HK-2 (cell line): Measurements from ENCODE around the gene CACNA1B.

Source experiments
- DNase-seq: peaks from one replicate; pipeline ENCODE4 v3.0.0-alpha.2; 2018; ENCODE audit not compliant: unreplicated experiment

CACNA1B gene

DNA sequence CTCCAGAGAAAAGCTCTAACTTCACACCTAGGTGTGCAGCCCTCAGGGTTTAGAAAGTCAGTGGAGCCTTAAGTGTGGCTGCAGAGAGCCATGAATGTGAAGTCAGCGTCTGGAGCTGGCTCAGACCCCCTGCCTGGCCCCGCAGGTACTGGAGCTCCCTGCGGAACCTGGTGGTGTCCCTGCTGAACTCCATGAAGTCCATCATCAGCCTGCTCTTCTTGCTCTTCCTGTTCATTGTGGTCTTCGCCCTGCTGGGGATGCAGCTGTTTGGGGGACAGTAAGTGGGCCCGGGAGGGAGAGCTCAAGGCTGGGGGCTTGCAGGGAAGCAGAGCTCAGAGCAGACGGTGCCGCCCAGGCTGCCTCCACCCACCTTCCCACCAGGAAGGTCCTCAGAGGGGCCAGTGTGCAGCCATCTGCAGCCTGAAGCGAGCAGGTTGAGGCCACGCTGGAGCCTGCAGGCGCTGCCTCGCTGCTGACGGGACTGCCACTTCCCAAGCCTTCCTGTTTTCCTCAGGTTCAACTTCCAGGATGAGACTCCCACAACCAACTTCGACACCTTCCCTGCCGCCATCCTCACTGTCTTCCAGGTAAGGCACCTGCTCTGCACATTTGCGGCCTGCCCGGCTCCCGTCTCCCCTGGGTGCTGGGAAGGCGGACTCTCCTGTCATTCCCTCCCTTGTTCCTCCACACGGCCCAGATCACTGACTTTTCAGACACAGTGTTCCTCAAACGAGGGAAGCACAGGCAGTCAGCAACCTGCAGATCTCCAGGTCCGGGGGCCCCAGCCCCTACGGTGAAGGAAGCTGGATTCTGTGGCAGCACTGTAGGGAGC, 108.9 kb downstream of the CACNA1B start:
- no peak for DNase-seq

DNA sequence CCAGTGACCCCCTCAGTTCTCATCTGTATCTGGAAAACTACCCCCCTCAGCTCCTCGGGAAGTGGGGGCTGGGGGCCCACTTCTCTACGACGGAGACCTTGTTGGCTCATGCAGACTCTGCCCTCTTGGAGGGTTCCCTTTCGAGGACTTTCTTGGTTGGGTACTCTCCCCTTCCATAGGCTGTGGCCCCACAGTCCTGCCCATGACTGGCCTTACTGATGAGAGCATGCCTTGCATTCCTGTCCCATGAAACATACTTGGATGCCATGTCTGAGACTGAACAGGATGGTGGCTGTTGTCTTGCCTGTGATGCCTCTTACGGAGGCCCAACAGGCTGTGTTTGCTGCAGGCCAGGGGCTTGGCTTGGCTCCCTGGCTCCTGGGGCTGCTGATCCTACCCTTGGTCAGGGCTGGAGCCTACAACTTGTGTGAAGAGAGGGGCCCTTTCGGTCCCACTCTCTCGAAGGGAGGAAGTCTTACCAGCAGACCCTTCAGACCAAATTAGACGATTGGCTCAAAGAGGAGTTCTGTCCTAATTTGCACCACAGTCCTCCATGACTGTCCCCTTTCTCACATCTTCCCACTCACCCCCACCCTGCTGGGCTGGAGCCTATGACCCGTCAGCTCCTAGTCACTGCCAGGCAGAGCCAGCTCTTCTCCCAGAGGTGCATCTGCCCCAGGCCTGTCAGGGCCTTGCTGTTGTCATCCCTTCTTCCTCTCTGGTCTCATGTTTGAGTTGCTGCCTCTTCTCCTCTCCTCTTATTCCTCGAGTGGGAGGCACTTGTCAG, 109.9 kb downstream of the CACNA1B start:
- DNase-seq = no peak

- DNase-seq = no peak
These were observed 110.5 kb downstream of the CACNA1B start for GRCh38 chr9:137988051-137988450.

- DNase-seq = no peak
These were observed 111.1 kb downstream of the CACNA1B start for GRCh38 chr9:137988701-137989100.

DNA sequence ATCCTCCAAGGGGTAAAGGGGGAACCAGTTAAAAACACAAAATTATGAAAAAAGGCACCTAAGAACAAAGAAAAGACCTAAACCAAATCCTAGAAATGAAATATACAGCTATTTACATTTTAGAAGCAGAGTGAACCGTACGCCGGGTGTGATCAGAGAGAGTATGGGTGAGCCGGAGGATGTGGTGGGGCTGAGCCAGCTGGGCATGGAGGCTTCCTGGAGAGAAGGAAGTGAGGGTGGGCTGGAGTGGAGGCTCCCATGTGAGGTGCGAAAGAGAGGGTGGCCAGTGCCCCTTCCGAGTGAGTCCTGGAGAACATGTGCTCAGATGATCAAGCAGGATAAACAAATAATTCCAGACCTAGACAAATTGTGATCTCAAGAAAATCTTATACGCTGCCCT, 111.6 kb downstream of the CACNA1B start:
- DNase-seq = no peak

DNA sequence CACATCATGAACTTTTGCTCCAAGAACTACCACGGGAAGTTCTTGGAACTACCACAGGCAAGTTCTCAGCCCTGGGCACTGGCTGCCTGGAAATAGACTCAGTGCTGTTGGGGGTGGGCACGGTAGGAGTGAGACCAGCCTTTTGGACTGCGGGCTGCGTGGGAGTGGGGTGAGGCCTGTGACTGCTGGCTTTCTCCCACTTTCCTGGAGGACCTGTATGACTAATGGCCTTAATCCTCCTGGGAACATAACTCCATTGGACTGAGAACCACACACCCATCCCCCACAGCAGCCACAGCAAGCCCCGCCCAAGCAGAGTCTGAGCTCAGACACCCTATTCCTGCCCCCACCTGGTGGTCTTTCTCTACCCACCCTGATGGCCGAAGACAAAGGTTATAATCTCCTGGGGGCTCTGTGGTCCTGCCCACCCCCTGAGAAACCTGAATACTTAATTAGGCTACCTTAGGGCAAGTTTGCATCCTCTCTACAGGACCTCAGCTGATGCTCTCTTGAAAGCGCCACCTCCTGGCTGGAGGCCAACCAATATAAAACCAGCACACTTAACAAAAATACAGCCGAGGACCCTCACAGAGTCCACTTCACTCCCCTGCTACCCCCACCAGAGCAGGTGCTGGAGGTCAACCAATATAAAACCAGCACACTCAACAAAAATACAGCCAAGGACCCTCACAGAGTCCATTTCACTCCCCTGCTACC, 112.6 kb downstream of the CACNA1B start:
- no peak for DNase-seq

- DNase-seq = no peak
These were observed 126.1 kb downstream of the CACNA1B start for GRCh38 chr9:138003485-138004190.

- no peak for DNase-seq
These were observed 129.1 kb downstream of the CACNA1B start for GRCh38 chr9:138006576-138007233.

GRCh38 chr9:138007566-138007917, 130.0 kb downstream of the CACNA1B start:
- no peak for DNase-seq

- DNase-seq = peak; percentile 50
These were observed 130.6 kb downstream of the CACNA1B start for GRCh38 chr9:138007918-138008841.

DNA sequence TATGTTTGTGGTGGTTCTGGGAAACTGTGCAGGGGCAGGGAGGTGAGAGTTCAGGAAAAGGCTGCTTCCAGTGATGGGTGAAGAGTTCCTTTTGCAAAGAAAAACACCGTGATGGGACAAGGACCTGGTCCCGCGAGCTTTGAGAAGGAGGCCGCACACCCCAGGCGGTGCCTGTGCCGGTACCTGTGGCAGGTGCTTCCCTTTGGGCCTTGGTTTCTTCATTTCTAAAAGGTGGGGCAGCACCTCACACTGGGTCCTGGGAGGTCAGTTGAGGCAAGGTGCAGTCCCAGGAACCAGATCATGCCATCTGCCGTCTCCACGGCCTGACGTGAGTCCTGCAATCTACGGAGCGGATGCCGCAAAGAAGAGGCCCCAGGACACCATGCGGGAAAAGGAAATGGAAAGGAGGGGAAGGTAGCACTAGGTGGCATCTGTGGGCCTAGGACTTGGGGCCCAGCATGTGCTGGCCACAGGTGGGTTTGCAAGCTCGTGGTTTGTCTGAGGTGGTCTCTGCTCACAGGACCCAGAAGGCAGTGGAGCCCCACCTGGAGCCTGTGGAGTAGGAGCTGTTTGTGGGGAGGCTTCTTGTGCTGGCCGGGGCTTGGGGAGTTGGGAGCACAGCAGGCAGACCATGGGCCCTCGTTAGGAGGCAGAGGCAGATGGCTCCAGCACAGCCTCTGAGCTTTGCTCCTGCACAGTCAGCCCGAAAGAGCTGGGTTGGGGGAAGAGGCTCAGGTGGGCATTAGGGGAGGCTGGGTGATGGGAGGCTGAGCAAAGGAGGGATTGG, 131.6 kb downstream of the CACNA1B start:
- DNase-seq = no peak

- no peak for DNase-seq
These were observed 132.5 kb downstream of the CACNA1B start for GRCh38 chr9:138009803-138010690.

GRCh38 chr9:138010861-138011260, 133.3 kb downstream of the CACNA1B start:
- DNase-seq = no peak

GRCh38 chr9:138011951-138012500, 134.4 kb downstream of the CACNA1B start:
- DNase-seq = no peak

DNA sequence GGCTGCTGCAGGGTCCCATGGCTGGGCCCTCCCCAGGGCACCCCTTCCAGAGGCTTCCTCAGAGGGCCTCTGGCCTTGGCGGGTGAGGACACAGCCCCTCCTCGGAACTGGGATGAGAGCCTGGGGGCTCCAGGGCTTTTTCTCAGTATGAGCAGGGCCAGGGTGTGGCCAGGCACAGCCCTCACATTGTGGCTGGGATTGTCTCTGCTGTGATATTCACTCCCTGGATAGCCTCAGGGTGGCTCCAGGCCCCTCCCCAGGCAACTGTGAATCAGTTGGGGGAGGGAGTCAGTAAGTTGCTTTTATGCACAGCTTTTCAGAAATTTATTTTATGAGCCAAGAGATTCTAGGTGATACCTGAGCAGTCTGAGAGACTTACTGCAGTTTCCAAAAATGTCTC, 135.7 kb downstream of the CACNA1B start:
- DNase-seq = no peak

DNA sequence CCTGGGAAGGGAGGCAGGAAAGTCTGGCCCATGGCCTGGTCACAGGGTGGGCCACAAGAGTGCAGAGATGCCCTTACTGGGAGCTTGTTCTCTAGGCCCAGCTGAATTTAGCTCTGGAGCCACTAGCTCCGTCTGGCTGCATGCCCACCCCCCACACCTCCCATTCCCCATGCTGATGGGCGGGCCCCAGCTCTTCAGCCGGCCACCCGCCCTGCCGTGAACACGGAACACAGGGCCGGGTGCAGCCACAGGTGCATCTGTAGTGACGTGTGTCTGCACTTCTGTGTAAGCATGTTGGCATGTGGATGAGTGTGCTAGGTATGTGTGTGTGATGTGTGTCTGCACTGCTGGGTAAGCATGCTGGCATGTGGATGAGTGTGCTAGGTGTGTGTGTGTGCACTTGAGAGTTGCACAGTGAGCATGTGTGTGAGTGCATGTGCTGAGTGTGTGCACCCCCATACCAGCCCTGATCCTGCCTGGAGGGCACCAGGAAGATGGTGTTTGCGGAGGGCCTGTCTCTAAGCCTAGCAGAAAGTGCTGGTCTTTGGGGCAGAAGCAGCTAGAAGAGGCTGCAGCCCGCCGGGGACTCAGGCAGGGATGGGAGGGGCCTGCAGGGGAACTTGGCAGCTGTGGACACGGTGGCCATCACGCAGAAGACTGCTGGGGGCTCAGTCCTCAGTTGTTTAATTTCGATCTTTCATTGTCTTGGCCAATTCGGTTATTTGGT, 136.4 kb downstream of the CACNA1B start:
- no peak for DNase-seq

DNA sequence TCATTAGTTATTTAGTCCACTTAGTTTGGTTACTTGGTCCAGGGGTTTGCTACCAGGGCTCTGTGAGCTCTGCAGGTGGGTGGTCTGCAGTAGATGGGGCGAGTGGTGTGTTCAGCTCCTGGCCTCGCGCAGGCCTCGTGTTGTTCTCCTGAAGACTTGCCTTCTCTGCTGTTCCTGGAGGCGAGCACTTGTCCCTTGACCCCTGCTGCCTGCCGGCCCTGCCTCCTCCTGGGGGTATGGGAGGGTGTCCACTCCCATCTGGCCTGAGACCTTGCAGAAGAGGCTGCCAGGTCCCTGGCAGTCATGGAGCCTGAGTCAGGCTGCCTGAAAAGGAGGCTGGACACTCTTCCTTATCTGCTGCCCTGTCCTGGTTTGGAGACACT, 137.0 kb downstream of the CACNA1B start:
- no peak for DNase-seq
